Neural cell (in vitro differentiated cells): Measurements from ENCODE around the gene FOXL1. TPM values are rescaled to one million over a fixed set of nuclear protein-coding genes. Genes with fewer than 3 reads are reported as not detected.

ENCODE experiments used
- H2AFZ ChIP-seq: fragments of 200-600, 300-800 bp; sonication (generic), shearing (Covaris generic); 2 replicates; pipeline ENCODE4 v1.6.0; 2014; ENCODE audit warnings: low read depth, mild to moderate bottlenecking, antibody characterized with exemption, low read length, moderate library complexity
- H3F3A ChIP-seq: fragments of 200-600 bp; shearing (Covaris generic); 2 replicates; pipeline ENCODE4 v1.6.1; 2016; ENCODE audit warnings: mild to moderate bottlenecking, moderate library complexity, mixed read lengths, antibody characterized with exemption, low read length; ENCODE audit not compliant: insufficient read depth, poor library complexity, severe bottlenecking
- H3K27ac ChIP-seq: fragments of 200-600, 300-800 bp; sonication (generic), shearing (Covaris generic); 2 replicates; pipeline ENCODE4 v1.5.1; 2014; ENCODE audit warnings: mild to moderate bottlenecking, low read length, moderate library complexity
- H3K27me3 ChIP-seq: fragments of 300-800, 200-600 bp; sonication (generic), shearing (Covaris generic); 2 replicates; pipeline ENCODE4 v1.6.0; 2014; ENCODE audit warnings: mild to moderate bottlenecking, low read depth, low read length, moderate library complexity; ENCODE audit not compliant: insufficient read depth
- H3K36me3 ChIP-seq: fragments of 300-800, 200-600 bp; sonication (generic), shearing (Covaris generic); 2 replicates; pipeline ENCODE4 v1.5.1; 2014; ENCODE audit warnings: mild to moderate bottlenecking, antibody characterized with exemption, low read length, moderate library complexity; ENCODE audit not compliant: insufficient read depth
- H3K4me2 ChIP-seq: fragments of 300-800, 200-600 bp; sonication (generic), shearing (Covaris generic); 2 replicates; pipeline ENCODE4 v1.6.0; 2014; ENCODE audit warnings: mild to moderate bottlenecking, low read length
- H3K4me3 ChIP-seq: fragments of 300-800, 200-600 bp; sonication (generic), shearing (Covaris generic); 2 replicates; pipeline ENCODE4 v1.5.1; 2014; ENCODE audit warnings: mild to moderate bottlenecking, low read length, moderate library complexity
- H3K79me2 ChIP-seq: fragments of 200-600 bp; shearing (Covaris generic); replicated peaks from 2 replicates; pipeline ENCODE4 v1.6.0; 2014; ENCODE audit warnings: mild to moderate bottlenecking, low read length, moderate library complexity; ENCODE audit not compliant: insufficient read depth
- H3K9ac ChIP-seq: fragments of 300-800, 200-600 bp; sonication (generic), shearing (Covaris generic); 2 replicates; pipeline ENCODE4 v1.6.1; 2016; ENCODE audit warnings: mild to moderate bottlenecking, low read length, mixed read lengths
- H3K9me2 ChIP-seq: fragments of 200-600 bp; shearing (Covaris generic); 2 replicates; pipeline ENCODE4 v1.6.1; 2016; ENCODE audit warnings: mild to moderate bottlenecking, low read length, mixed read lengths; ENCODE audit not compliant: insufficient read depth
- H3K9me3 ChIP-seq: fragments of 200-600, 300-800 bp; sonication (generic), shearing (Covaris generic); 2 replicates; pipeline ENCODE4 v1.6.1; 2016; ENCODE audit warnings: mild to moderate bottlenecking, mixed run types, low read length, moderate library complexity, mixed read lengths
- H4K20me1 ChIP-seq: fragments of 200-600 bp; shearing (Covaris generic); 2 replicates; pipeline ENCODE4 v1.6.1; 2016; ENCODE audit warnings: mild to moderate bottlenecking, mixed run types; ENCODE audit not compliant: insufficient read depth
- CTCF ChIP-seq: fragments of 450-650 bp; IDR thresholded peaks from 2 replicates; pipeline ENCODE4 v1.5.1; 2014; ENCODE audit warnings: antibody characterized with exemption, mild to moderate bottlenecking, moderate library complexity; ENCODE audit not compliant: poor library complexity, severe bottlenecking
- EP300 ChIP-seq: fragments of 450-650 bp; conservative IDR thresholded peaks from 2 replicates; pipeline ENCODE4 v1.6.1; 2014; ENCODE audit warnings: antibody characterized with exemption, mild to moderate bottlenecking, moderate library complexity; ENCODE audit not compliant: poor library complexity, severe bottlenecking
- EZH2 ChIP-seq: fragments of 200-600, 300-800 bp; shearing (Covaris generic), sonication (generic); IDR thresholded peaks from 2 replicates; pipeline ENCODE4 v1.6.1; 2014; ENCODE audit warnings: antibody characterized with exemption, low read length, borderline replicate concordance, mild to moderate bottlenecking; ENCODE audit not compliant: insufficient read depth, poor library complexity, severe bottlenecking
- MXI1 ChIP-seq: fragments of 450-650 bp; conservative IDR thresholded peaks from 2 replicates; pipeline ENCODE4 v1.6.1; 2014; ENCODE audit warnings: antibody characterized with exemption, mild to moderate bottlenecking; ENCODE audit not compliant: poor library complexity, severe bottlenecking
- POLR2AphosphoS5 ChIP-seq: IDR thresholded peaks from 2 replicates; pipeline ENCODE4 v1.6.1; 2012
- RAD21 ChIP-seq: fragments of 450-650 bp; conservative IDR thresholded peaks from 2 replicates; pipeline ENCODE4 v1.6.1; 2014; ENCODE audit warnings: antibody characterized with exemption, mild to moderate bottlenecking, moderate library complexity
- REST ChIP-seq: IDR thresholded peaks from 2 replicates; pipeline ENCODE4 v1.6.1; 2012; ENCODE audit warnings: borderline replicate concordance
- SMC3 ChIP-seq: fragments of 450-650 bp; conservative IDR thresholded peaks from 2 replicates; pipeline ENCODE4 v1.6.1; 2014; ENCODE audit warnings: antibody characterized with exemption, mild to moderate bottlenecking, moderate library complexity; ENCODE audit not compliant: poor library complexity
- TAF1 ChIP-seq: IDR thresholded peaks from 2 replicates; pipeline ENCODE4 v1.6.1; 2012; ENCODE audit warnings: low read depth
- polyA plus RNA-seq: library from polyadenylated mRNA; depleted of rRNA; stranded (reverse); fragments of >200 nt; gene quantifications from 2 replicates; pipeline ENCODE4 v1.2.3, GENCODE V29; 2014

FOXL1 gene
- polyA plus RNA-seq, 1 donor from 2014 or later = 0.07 TPM

- H3K79me2 ChIP-seq = no peaks in the 10 kb centered on the region
- H3F3A ChIP-seq = no peaks in the 10 kb centered on the region
- H3K27me3 ChIP-seq = no peaks in the 10 kb centered on the region
- H3K27ac ChIP-seq = no peak overlapping the region
- no peaks in the 10 kb centered on the region for H3K9me2 ChIP-seq
- H3K4me3 ChIP-seq = no peak overlapping the region
- TF ChIP-seq EZH2 (no peak), REST (no peak), CTCF (no peak), MXI1 (no peak), RAD21 (no peak), EP300 (no peak), TAF1 (no peak), POLR2AphosphoS5 (no peak), SMC3 (no peak)
- H3K4me2 ChIP-seq = no peak overlapping the region
- no peak overlapping the region for H2AFZ ChIP-seq
- H4K20me1 ChIP-seq = no peaks in the 10 kb centered on the region
- no peak overlapping the region for H3K9ac ChIP-seq
- H3K36me3 ChIP-seq = no peaks in the 10 kb centered on the region
- no peaks in the 10 kb centered on the region for H3K9me3 ChIP-seq
Observed at GRCh38 chr16:86631444-86631843, 53.1 kb downstream of the FOXL1 start.

Other genes with a start within 250 kb of the FOXL1 start
- not detected in 2 replicates for gene FOXF1, start 68.0 kb upstream of the FOXL1 start, polyA plus RNA-seq
- gene MTHFSD, start 23.3 kb upstream of the FOXL1 start, polyA plus RNA-seq = 25.0 and 39.4 TPM in 2 replicates
- not detected in 2 replicates for gene FOXC2, start 11.7 kb upstream of the FOXL1 start, polyA plus RNA-seq